HG03469 (cell line): Measurements from ENCODE around the gene PRSS21.

ENCODE experiments used
- ATAC-seq: cut with Tn5 transposase; IDR thresholded peaks from one replicate; pipeline ENCODE4 v1.9.1; 2021; ENCODE audit warnings: mild to moderate bottlenecking, moderate library complexity, moderate number of reproducible peaks; ENCODE audit not compliant: unreplicated experiment

The PRSS21 gene

GRCh38 chr16:2859686-2860265 is 42.7 kb downstream of the PRSS21 start:
- no peak for ATAC-seq

- ATAC-seq, result no peak
These were observed 44.0 kb downstream of the PRSS21 start for GRCh38 chr16:2860826-2861567.

GRCh38 chr16:2865651-2866050 is 48.6 kb downstream of the PRSS21 start:
- no peak for ATAC-seq

GRCh38 chr16:2866431-2866830 is 49.4 kb downstream of the PRSS21 start:
- ATAC-seq, result no peak

GRCh38 chr16:2867661-2867986 is 50.6 kb downstream of the PRSS21 start:
- no peak for ATAC-seq

GRCh38 chr16:2867987-2868789 is 51.2 kb downstream of the PRSS21 start:
- peak; percentile 51 for ATAC-seq
